Fibroblast of pulmonary artery (primary cell): ENCODE results near the gene NECAB2.

Experiments
- DNase-seq: peaks from one replicate; pipeline ENCODE4 v3.0.0-alpha.2; 2010; ENCODE audit warnings: low read depth
- H3K4me3 ChIP-seq: replicated peaks from 2 replicates; pipeline ENCODE4 v1.5.1; 2011; ENCODE audit warnings: low read depth, mild to moderate bottlenecking, control low read depth, low read length, moderate library complexity
- CTCF ChIP-seq: IDR thresholded peaks from 2 replicates; pipeline ENCODE4 v1.5.1; 2011; ENCODE audit warnings: mild to moderate bottlenecking, control low read depth, low read length, inconsistent platforms; ENCODE audit errors: missing control alignments

Gene NECAB2

GRCh38 chr16:83932955-83933673 is 34.9 kb upstream of the NECAB2 start:
- no peak for TF ChIP-seq CTCF
- DNase-seq, result no peak

GRCh38 chr16:83933885-83934683 is 34.0 kb upstream of the NECAB2 start:
- no peak overlapping the region for H3K4me3 ChIP-seq
- TF ChIP-seq CTCF, result no peak
- DNase-seq, result peak; percentile 42

More at GRCh38 chr16:83932955-83933673, 34.9 kb upstream of the NECAB2 start:
- no peak overlapping the region for H3K4me3 ChIP-seq

- no peak overlapping the region for H3K4me3 ChIP-seq
- TF ChIP-seq CTCF, result no peak
- no peak for DNase-seq
Measured at GRCh38 chr16:83934684-83934977, 33.4 kb upstream of the NECAB2 start.

- no peak for TF ChIP-seq CTCF
- DNase-seq, result no peak
- no peak overlapping the region for H3K4me3 ChIP-seq
Measured at GRCh38 chr16:83935005-83935857, 32.8 kb upstream of the NECAB2 start.

- no peak for TF ChIP-seq CTCF
- DNase-seq, result no peak
- no peak overlapping the region for H3K4me3 ChIP-seq
Measured at GRCh38 chr16:83935858-83936255, 32.2 kb upstream of the NECAB2 start.

- TF ChIP-seq CTCF, result no peak
- H3K4me3 ChIP-seq, result no peak overlapping the region
Measured at GRCh38 chr16:83936581-83937165, 31.4 kb upstream of the NECAB2 start.

More at GRCh38 chr16:83936581-83937165, 31.4 kb upstream of the NECAB2 start:
- no peak for DNase-seq
